Sigmoid colon (tissue), 7 donors: ENCODE measurements around the gene GGCX. TPM values are rescaled to one million over a fixed set of nuclear protein-coding genes. Genes with fewer than 3 reads are reported as not detected.

ENCODE experiments used
- DNase-seq: peaks from one replicate; pipeline ENCODE4 v3.0.0-alpha.2; 2019
- H3K27ac ChIP-seq, 4 donors: fragments of 200-600 bp; sonication (generic); one replicate each; pipeline ENCODE4 v1.5.1; 2016 to 2019; ENCODE audit warnings: mild to moderate bottlenecking in 1 of 4
- H3K27me3 ChIP-seq, 3 donors: fragments of 200-600 bp; sonication (generic); one replicate each; pipeline ENCODE4 v1.5.1; 2019; ENCODE audit warnings: mild to moderate bottlenecking in 1 of 3
- H3K36me3 ChIP-seq, 4 donors: fragments of 200-600 bp; sonication (generic); one replicate each; pipeline ENCODE4 v1.5.1; 2016 to 2019
- H3K4me1 ChIP-seq, 4 donors: fragments of 200-600 bp; sonication (generic); one replicate each; pipeline ENCODE4 v1.5.1; 2017 to 2019
- H3K4me3 ChIP-seq, 4 donors: fragments of 200-600 bp; sonication (generic); one replicate each; pipeline ENCODE4 v1.5.1; 2017 to 2019; ENCODE audit warnings: mild to moderate bottlenecking in 2 of 4, moderate library complexity in 1 of 4
- H3K9me3 ChIP-seq, 4 donors: fragments of 200-600 bp in 3 of 4; sonication (generic) in 3 of 4; one replicate each; pipeline versions ENCODE4 v1.5.1 to v1.6.1; 2013 to 2019
- EP300 ChIP-seq, 4 donors: sonication (generic); formaldehyde crosslinking; IDR thresholded peaks; one replicate each; pipeline ENCODE4 v1.6.1; 2017; ENCODE audit warnings: antibody characterized with exemption in 4 of 4
- POLR2A ChIP-seq, 2 donors: fragments of 450-650 bp; IDR thresholded peaks; one replicate each; pipeline ENCODE4 v1.6.1; 2016; ENCODE audit warnings: antibody characterized with exemption in 2 of 2, mild to moderate bottlenecking in 2 of 2, moderate library complexity in 2 of 2
- POLR2AphosphoS5 ChIP-seq, 4 donors: sonication (generic); formaldehyde crosslinking; IDR thresholded peaks; one replicate each; pipeline ENCODE4 v1.6.1; 2017; ENCODE audit warnings: antibody characterized with exemption in 4 of 4
- WGBS, 2 donors: extraction: QIAGEN DNeasy Blood & Tissue Kit; methylation state at CpG; one replicate each; pipeline ENCODE4 v1.1.7; 2013; 5-methylcytosine and 5-hydroxymethylcytosine counted together
- intact Hi-C: fragments of 100-400 bp; cut with DNase I; formaldehyde crosslinking; loops from one replicate; pipeline ENCODE4 v1.15.1; 2023
- polyA plus RNA-seq, 3 donors: library from polyadenylated mRNA; stranded (reverse); fragments of 200-250 nt; gene quantifications; one replicate each; pipeline ENCODE4 v1.2.3, GENCODE V29; 2013
- total RNA-seq, 4 donors: library from RNA; depleted of rRNA; stranded (reverse); fragments of >200 nt; gene quantifications; one replicate each; pipeline ENCODE4 v1.1.0, GENCODE V29; 2016
- TF ChIP-seq, protein P1 (sequence below), 4 experiments: fragments of 450-650 bp in 3 of 4; fragments of 200-600 bp in 1 of 4; IDR thresholded peaks; one replicate each; pipeline ENCODE4 v1.5.1; 2016 to 2019; ENCODE audit warnings: antibody characterized with exemption in 4 of 4, mild to moderate bottlenecking in 3 of 4, moderate library complexity in 2 of 4
- donor health status: healthy with polysubstance abuse.
- donor health status: Bipolar disorder and iron deficiency.
- donor health status: healthy.

Gene GGCX
- total and polyA plus RNA-seq, 7 donors: 3.6 to 25.3 (median 22.8) TPM

DNA sequence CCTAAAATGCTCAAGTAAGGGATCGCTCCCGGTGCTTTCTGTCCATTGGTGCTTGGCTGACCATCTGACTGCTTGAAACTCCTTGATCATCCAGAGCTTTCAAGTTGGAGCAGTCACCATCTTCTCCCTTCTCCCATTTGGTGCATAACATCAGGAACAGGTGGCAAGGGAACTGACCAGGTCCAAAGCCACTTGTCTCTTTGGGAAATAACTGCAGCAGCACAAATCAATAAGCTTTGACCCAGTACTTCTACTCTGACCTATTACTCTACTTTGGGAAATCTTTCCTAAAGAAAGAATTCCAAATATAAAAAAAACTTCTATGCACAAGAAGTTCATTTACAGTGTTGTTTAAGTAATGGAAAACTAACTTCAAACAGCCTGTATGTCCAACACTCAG is 32.9 kb downstream of the GGCX start:
- Histone ChIP-seq H3K27me3 (no peaks in the 10 kb centered on the region), H3K27ac (no peak overlapping the region), H3K36me3 (no peaks in the 10 kb centered on the region), H3K9me3 (no peaks in the 10 kb centered on the region), H3K4me3 (no peak overlapping the region), H3K4me1 (peaks cover 0 to 21% (median 19%) of the 10 kb centered on the region in 4 donors)
- no peak for TF ChIP-seq POLR2AphosphoS5 (IDR thresholded peaks at IDR 0.05)
- TF ChIP-seq, protein P1, sequence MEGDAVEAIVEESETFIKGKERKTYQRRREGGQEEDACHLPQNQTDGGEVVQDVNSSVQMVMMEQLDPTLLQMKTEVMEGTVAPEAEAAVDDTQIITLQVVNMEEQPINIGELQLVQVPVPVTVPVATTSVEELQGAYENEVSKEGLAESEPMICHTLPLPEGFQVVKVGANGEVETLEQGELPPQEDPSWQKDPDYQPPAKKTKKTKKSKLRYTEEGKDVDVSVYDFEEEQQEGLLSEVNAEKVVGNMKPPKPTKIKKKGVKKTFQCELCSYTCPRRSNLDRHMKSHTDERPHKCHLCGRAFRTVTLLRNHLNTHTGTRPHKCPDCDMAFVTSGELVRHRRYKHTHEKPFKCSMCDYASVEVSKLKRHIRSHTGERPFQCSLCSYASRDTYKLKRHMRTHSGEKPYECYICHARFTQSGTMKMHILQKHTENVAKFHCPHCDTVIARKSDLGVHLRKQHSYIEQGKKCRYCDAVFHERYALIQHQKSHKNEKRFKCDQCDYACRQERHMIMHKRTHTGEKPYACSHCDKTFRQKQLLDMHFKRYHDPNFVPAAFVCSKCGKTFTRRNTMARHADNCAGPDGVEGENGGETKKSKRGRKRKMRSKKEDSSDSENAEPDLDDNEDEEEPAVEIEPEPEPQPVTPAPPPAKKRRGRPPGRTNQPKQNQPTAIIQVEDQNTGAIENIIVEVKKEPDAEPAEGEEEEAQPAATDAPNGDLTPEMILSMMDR (IDR thresholded peaks at IDR 0.05): no peak
- intact Hi-C loops: no loop called here
- WGBS, 2 donors: 96 to 97% methylated on average over 2 of the region's 2 CpGs
- DNase-seq: no peak

DNA sequence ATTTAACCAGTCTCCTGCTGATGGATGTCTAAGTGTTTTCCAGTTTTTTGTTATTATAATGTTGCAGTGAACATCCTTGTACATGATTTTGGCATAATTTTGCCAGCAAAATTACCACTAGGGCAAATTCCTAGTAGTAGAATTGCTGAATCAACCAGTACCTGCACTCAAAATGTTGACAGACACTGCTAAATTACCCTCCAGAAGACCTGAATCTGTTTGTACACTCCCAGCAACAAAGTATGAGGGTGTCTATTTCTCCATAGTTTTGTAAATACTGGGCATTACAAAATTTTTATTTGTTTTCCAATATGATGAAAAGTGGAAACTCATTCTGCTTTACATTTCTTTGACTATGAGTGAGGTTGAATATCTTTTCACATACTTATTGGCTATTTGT is 33.5 kb downstream of the GGCX start:
- intact Hi-C loops: no loop called here
- Histone ChIP-seq H3K4me1 (peaks cover 0 to 22% (median 20%) of the 10 kb centered on the region in 4 donors), H3K27ac (no peak overlapping the region), H3K36me3 (no peaks in the 10 kb centered on the region), H3K4me3 (no peak overlapping the region), H3K9me3 (no peaks in the 10 kb centered on the region), H3K27me3 (no peaks in the 10 kb centered on the region)
- TF ChIP-seq EP300 (IDR thresholded peaks at IDR 0.05) (no peak), POLR2A (IDR thresholded peaks at IDR 0.05) (no peak), POLR2AphosphoS5 (IDR thresholded peaks at IDR 0.05) (no peak)
- TF ChIP-seq, protein P1 (IDR thresholded peaks at IDR 0.05): no peak
- no peak for DNase-seq

DNA sequence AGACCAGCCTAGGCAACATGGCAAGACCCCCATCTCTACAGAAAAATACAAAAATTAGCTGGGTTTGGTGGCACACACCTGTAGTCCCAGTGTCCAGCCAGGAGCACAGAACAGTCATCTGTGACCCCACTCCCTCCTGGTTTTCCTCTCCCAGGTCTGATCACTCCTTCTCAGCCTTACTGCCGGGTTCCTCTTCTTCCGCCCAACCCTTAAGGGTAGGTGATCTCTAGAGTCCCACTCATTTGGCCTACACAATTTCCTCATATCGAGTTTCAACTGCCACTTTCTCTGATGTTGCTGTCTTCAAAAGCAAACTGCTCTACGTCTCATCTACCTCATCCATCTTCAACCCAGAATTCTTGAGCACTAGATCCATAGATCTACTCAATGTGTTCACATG is 35.7 kb downstream of the GGCX start:
- DNase-seq: no peak
- Histone ChIP-seq H3K27ac (peak overlapping the region in 1 of 4 donors; percentile 72), H3K9me3 (no peaks in the 10 kb centered on the region), H3K27me3 (no peaks in the 10 kb centered on the region), H3K4me3 (no peak overlapping the region), H3K36me3 (no peaks in the 10 kb centered on the region), H3K4me1 (peaks cover 0 to 22% (median 20%) of the 10 kb centered on the region in 4 donors)
- WGBS, 2 donors: 80 to 85% methylated on average over 4 of the region's 4 CpGs
- TF ChIP-seq, protein P1 (IDR thresholded peaks at IDR 0.05): no peak
- no peak for TF ChIP-seq EP300 (IDR thresholded peaks at IDR 0.05)
- TF ChIP-seq POLR2AphosphoS5 (IDR thresholded peaks at IDR 0.05): no peak
- TF ChIP-seq POLR2A (IDR thresholded peaks at IDR 0.05): no peak
- intact Hi-C loops: no loop called here

DNA sequence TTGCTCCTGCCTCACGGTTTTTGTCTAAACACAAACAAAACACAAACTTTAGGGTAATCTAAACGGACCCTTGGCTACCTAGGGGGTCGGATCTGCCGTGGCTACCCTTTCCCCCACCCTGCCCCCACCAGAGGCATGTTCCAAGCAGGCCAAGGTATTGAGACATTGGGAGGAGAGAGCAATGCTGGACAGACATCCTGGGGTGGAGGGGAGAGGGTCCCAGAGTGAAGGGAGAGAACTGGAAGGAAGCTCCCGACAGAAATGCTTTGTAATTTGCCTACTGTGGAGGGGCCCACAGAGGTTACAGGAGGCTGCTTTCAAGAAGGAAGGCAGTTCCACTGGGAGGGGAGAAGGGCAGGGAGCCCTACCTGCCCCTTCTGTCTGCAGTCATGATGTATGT is 36.3 kb downstream of the GGCX start:
- Histone ChIP-seq H3K27me3 (no peaks in the 10 kb centered on the region), H3K9me3 (no peaks in the 10 kb centered on the region), H3K4me1 (peaks cover 0 to 22% (median 20%) of the 10 kb centered on the region in 4 donors), H3K4me3 (no peak overlapping the region), H3K36me3 (no peaks in the 10 kb centered on the region), H3K27ac (peak overlapping the region; percentile 67 to 75 (median 72))
- no peak for TF ChIP-seq POLR2AphosphoS5 (IDR thresholded peaks at IDR 0.05)
- no peak for TF ChIP-seq POLR2A (IDR thresholded peaks at IDR 0.05)
- TF ChIP-seq, protein P1 (IDR thresholded peaks at IDR 0.05): no peak
- no peak for TF ChIP-seq EP300 (IDR thresholded peaks at IDR 0.05)
- no peak for DNase-seq
- WGBS, 2 donors: 72 to 79% methylated on average over 5 of the region's 5 CpGs
- intact Hi-C loops: no loop called here

DNA sequence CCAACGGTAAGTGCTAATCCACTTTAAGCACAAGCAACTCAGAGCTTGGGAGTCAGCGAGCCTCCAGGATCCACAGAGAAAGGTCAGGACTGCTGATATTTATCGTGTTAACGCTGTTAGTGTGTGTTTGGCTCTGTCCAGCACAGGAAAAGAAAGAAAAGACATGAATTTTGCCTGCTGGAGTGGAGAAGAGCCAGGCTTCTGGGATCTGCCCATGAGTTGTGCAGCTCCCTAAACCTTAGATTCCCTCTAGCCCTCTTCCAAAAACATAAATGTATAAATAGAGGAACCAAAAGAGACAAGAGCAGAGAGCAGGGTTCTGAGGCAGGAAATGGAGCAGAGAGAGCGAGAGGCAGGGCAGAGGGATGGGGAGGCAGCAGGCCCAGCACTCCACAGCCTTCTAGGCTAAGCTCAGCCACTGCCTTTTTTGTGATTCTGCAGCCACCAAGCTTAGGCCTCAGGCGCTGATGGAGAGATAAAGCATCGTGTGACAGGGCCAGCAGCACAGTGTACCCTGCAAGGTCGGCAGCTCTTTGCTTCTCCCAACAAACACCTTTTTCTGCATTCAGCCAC is 36.9 kb downstream of the GGCX start:
- Histone ChIP-seq H3K36me3 (no peaks in the 10 kb centered on the region), H3K9me3 (no peaks in the 10 kb centered on the region), H3K27ac (peak overlapping the region; percentile 67 to 75 (median 72)), H3K4me3 (no peak overlapping the region), H3K27me3 (no peaks in the 10 kb centered on the region), H3K4me1 (peaks cover 0 to 22% (median 20%) of the 10 kb centered on the region in 4 donors)
- no peak for TF ChIP-seq EP300 (IDR thresholded peaks at IDR 0.05)
- no peak for TF ChIP-seq POLR2A (IDR thresholded peaks at IDR 0.05)
- TF ChIP-seq, protein P1 (IDR thresholded peaks at IDR 0.05): no peak
- no peak for TF ChIP-seq POLR2AphosphoS5 (IDR thresholded peaks at IDR 0.05)
- intact Hi-C loops: loop anchor here (5.0 kb wide), 1 partner anchor 52 kb away; no protein-coding TSS in a partner anchor
- WGBS, 2 donors: 41 to 59% methylated on average over 8 of the region's 8 CpGs
- no peak for DNase-seq
